SK-N-SH treated with all-trans-retinoic acid at 6 μM for 48 hours (cell line): ENCODE data around the gene NXPE4.

Experiments
- ATAC-seq: fragments of 200-7000 bp; cut with Tn5 transposase; 3 replicates; pipeline ENCODE4 v1.9.1; 2020; ENCODE audit warnings: mild to moderate bottlenecking, moderate library complexity
- ARNTL ChIP-seq: fragments of 450-650 bp; formaldehyde crosslinking; IDR thresholded peaks from 2 replicates; pipeline ENCODE4 v1.5.0; 2020; ENCODE audit warnings: low read depth, mild to moderate bottlenecking, moderate library complexity, borderline replicate concordance
- CSDC2 ChIP-seq: fragments of 250-450 bp; sonication (Bioruptor Pico); IDR thresholded peaks from 2 replicates; pipeline ENCODE4 v1.5.0; 2020; ENCODE audit warnings: mild to moderate bottlenecking, moderate library complexity
- CSRNP3 ChIP-seq: fragments of 250-450 bp; sonication (Bioruptor Pico); IDR thresholded peaks from 2 replicates; pipeline ENCODE4 v1.5.1; 2021; ENCODE audit warnings: mild to moderate bottlenecking, moderate library complexity
- ESRRG ChIP-seq: fragments of 250-450 bp; sonication (Bioruptor Pico); IDR thresholded peaks from 2 replicates; pipeline ENCODE4 v1.6.1; 2021; ENCODE audit warnings: mild to moderate bottlenecking
- GLIS3 ChIP-seq: fragments of 250-450 bp; sonication (Bioruptor Pico); IDR thresholded peaks from 2 replicates; pipeline ENCODE4 v1.5.0; 2020; ENCODE audit warnings: mild to moderate bottlenecking, moderate library complexity
- OSR1 ChIP-seq: fragments of 250-450 bp; sonication (Bioruptor Pico); IDR thresholded peaks from 2 replicates; pipeline ENCODE4 v1.8.0; 2022; ENCODE audit warnings: moderate library complexity, mild to moderate bottlenecking, inconsistent platforms
- POU6F1 ChIP-seq: fragments of 250-450 bp; sonication (Bioruptor Pico); IDR thresholded peaks from 2 replicates; pipeline ENCODE4 v1.8.0; 2021; ENCODE audit warnings: low read depth, mild to moderate bottlenecking, moderate library complexity, borderline replicate concordance
- RARB ChIP-seq: fragments of 250-450 bp; sonication (Bioruptor Pico); IDR thresholded peaks from 2 replicates; pipeline ENCODE4 v1.8.0; 2021; ENCODE audit warnings: mild to moderate bottlenecking, moderate library complexity
- SNAI2 ChIP-seq: fragments of 250-450 bp; sonication (Bioruptor Pico); IDR thresholded peaks from 2 replicates; pipeline ENCODE4 v1.5.0; 2020; ENCODE audit warnings: mild to moderate bottlenecking, moderate library complexity
- TCF4 ChIP-seq: fragments of 250-450 bp; sonication (Bioruptor Pico); IDR thresholded peaks from 2 replicates; pipeline ENCODE4 v1.8.0; 2021; ENCODE audit warnings: mild to moderate bottlenecking, moderate library complexity, borderline replicate concordance
- TOX ChIP-seq: fragments of 250-450 bp; sonication (Bioruptor Pico); IDR thresholded peaks from 2 replicates; pipeline ENCODE4 v1.8.0; 2021; ENCODE audit warnings: mild to moderate bottlenecking, moderate library complexity, borderline replicate concordance
- TSHZ2 ChIP-seq: fragments of 250-450 bp; sonication (Bioruptor Pico); IDR thresholded peaks from 2 replicates; pipeline ENCODE4 v1.5.0; 2020; ENCODE audit warnings: mild to moderate bottlenecking, moderate library complexity
- ZC3H10 ChIP-seq: fragments of 250-450 bp; sonication (Bioruptor Pico); IDR thresholded peaks from 2 replicates; pipeline ENCODE4 v1.5.1; 2021; ENCODE audit warnings: mild to moderate bottlenecking, moderate library complexity
- ZFP3 ChIP-seq: fragments of 250-450 bp; sonication (Bioruptor Pico); IDR thresholded peaks from 2 replicates; pipeline ENCODE4 v1.5.0; 2020; ENCODE audit warnings: mild to moderate bottlenecking, moderate library complexity
- ZNF565 ChIP-seq: fragments of 450-650 bp; formaldehyde crosslinking; conservative IDR thresholded peaks from 2 replicates; pipeline ENCODE4 v1.5.0; 2020; ENCODE audit warnings: low read depth, mild to moderate bottlenecking, moderate library complexity
- ZNF70 ChIP-seq: fragments of 450-650 bp; formaldehyde crosslinking; IDR thresholded peaks from 2 replicates; pipeline ENCODE4 v1.5.0; 2020; ENCODE audit warnings: mild to moderate bottlenecking, moderate library complexity

Gene NXPE4

GRCh38 chr11:114522818-114523217, 72.8 kb downstream of the NXPE4 start:
- no peak for ATAC-seq
- TF ChIP-seq ZNF565 (CRISPR knock-in tag) (no peak), ESRRG (CRISPR knock-in tag) (no peak), CSRNP3 (no peak), ARNTL (CRISPR knock-in tag) (no peak), TCF4 (no peak), RARB (CRISPR knock-in tag) (no peak), ZNF70 (CRISPR knock-in tag) (no peak), OSR1 (CRISPR knock-in tag) (no peak), TSHZ2 (CRISPR knock-in tag) (no peak), TOX (CRISPR knock-in tag) (no peak), ZFP3 (CRISPR knock-in tag) (no peak), CSDC2 (CRISPR knock-in tag) (no peak), GLIS3 (CRISPR knock-in tag) (no peak), ZC3H10 (no peak), SNAI2 (CRISPR knock-in tag) (no peak), POU6F1 (no peak)
